Hindlimb muscle (tissue), 1 donor: Measurements from ENCODE around the gene PEPD. TPM values are rescaled to one million over a fixed set of nuclear protein-coding genes. Genes with fewer than 3 reads are reported as not detected.

Experiments used
- DNase-seq: peaks from one replicate; pipeline ENCODE4 v3.0.0-alpha.2; 2013
- polyA plus RNA-seq: library from polyadenylated mRNA; unstranded; fragments of 120-200 nt; gene quantifications from one replicate; pipeline ENCODE4 v1.2.1, GENCODE V29; 2013; ENCODE audit not compliant: insufficient read length

The PEPD gene
- polyA plus RNA-seq, 1 donor: 43.4 TPM

DNA sequence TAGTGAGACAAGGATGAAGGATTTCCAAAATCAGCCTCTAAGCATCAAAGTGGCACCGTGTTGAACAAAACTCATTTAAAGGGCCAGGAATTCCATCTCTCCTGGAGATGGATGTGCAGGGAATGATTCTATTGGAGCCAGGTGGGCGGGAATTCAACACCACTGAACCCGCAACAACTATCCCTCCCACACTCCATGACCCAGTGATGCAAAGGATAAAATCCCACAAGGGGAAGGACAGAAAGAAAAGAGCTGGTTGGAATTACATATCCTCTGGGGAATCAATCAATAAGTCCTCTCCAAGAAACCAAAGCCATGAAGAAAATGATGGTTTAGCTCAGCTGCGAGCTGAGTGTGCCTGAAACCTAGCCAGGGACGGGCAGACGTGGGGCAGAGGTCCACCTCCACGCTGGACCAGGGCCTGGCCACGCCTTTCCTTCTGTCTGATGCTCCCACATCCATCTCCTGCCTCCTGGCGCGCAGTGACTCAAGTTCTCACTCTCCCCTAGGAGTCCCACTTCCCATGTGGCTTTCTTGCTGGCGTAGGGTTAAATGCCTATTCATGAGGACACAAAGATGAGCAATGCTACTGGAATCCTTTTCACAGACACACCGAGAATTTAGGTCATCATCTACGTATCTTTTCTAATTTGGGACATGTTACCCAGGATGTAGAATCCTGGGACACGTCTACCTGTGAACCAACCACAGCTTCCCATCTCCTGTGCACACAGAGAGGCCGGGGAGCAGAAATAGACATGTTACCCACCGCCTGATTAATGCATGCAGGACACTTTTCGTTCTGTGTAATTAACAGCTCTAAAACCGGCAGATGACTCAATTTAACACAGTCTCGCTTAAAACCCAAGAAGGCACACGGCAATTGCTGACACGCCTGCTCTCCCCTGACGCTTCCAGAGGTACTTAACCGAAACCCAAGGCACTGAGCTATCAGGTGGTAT, 48.6 kb downstream of the PEPD start:
- DNase-seq: no peak

DNA sequence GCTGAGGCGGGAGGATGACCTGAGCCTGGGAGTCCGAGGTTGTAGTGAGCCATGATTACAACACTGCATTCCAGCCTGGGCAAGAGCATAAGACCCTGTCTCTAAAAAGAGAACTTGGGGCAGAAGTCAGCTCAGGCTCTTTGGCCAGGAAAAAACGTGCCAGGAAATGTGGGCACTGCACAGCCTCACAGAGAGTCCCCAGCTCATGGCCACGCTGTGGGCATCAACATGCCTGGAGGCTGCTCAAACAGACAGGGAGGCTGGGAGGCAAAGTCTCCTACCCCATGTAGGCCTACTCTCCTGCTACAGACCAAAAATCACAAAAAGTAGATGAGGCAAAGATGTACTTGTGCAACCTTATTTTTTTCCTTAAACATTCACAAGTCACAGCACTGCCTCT, 49.4 kb downstream of the PEPD start:
- no peak for DNase-seq

DNA sequence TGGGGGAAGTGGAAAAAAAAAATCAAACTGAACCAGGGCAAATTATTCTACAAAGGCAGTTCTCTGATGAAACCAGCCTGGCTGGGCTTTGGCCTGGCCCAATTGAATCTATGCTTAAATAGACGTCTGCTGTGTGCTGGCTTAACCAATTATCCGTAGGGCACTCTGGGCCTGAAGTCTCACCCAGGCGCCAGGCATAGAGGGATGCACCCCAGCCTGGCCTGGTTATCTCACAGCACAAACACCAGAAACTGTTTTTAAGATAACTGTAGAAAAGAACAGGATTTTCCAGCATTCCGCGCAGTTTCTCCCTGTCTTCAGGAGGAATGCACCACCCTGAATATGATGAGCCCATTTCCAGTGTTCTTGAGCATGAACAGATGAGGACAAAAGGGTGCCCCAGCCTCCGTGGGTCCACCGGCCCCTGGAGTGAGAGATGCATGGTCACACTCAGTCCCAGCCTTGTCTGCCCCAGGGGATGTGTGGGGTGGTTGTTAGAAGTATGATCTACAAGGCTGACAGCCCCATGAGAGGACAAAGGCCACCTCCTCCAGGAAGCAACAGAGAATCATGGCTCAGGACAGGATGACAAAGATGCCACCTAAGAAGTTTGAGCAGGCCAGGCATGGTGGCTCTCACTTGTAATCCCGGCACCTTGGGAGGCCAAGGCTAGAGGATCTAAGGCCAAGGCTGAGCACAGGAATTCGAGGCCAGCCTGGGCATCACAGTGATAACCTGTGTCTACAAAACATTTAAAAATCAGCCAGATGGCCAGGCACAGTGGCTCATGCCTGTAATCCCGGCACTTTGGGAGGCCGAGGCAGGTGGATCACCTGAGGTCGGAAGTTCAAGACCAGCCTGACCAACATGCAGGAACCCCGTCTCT, 50.2 kb downstream of the PEPD start:
- DNase-seq: no peak

DNA sequence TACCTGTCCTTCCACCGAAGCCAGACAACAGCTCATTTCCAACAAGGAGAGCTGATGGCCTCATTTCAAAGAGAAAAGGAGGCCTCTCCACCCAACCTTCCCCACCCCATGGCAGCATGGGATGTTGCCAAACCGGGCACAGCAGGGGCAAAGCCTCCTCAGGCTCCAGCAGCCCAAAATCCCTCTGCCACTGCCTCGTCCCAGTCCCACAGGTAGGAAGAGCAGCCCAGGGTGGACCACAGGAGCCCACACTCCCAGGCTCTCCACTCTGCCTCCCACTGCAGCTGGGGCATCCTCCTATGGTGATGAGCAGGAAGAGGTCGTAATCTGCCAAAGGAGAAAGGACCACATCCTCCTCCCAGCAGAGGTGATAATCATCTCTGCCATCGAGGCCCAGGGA, 50.9 kb downstream of the PEPD start:
- DNase-seq: no peak

DNA sequence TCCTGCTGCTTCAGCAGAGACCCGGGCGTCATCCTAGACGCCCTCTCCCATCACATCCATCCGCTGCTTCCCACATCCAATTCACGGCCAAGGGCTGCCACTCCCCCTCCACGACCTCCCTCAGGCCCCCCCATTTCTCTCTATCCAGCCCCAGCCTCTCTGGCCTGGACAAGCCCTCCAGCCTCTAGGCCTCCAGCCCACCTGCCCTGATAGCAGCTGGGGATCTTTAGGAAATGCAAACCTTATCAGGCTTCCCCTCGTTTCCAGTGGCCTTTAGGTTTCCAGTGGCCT, 51.6 kb downstream of the PEPD start:
- no peak for DNase-seq

DNA sequence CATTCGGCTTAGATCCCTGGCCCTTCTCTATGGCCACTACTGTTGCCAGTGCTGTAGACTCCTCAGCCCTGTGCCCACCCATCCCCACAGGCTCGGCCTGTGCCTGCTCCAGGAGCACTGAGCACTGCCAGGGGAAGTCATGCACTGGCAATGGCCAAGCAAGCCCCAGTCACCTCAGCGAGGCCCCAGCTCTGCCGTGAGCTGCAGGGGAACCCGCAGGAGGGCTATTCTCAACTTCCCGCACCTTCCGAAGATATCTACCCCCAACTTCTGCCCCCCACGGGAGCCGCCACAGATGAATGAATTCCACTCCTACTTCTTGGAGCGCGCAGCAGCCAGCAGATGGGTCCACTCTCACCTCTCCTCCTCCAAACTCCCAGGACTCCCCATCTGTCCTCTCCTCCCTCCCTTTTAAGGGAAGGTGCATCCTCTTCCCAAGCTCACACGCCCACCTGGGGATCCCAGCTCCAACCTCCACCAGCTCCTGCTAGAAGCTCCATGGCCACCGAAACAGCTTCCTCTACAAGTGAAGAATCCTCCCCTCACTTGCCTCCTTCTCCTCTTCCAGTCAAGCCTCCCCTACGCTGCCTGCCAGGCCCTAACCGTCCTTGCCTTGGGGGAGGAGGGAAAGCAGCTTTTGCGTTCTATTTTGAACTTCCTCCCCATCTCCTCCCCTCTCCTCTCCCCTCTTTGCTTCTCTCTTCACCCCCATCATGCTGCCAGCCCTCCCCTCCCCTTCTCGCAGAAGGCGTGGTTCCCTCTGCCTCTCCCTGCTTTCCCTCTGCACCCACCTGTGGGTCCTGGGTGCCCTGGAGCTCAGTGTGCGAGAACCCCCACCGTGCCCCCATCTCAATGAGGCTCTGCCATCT, 52.2 kb downstream of the PEPD start:
- DNase-seq: no peak

DNA sequence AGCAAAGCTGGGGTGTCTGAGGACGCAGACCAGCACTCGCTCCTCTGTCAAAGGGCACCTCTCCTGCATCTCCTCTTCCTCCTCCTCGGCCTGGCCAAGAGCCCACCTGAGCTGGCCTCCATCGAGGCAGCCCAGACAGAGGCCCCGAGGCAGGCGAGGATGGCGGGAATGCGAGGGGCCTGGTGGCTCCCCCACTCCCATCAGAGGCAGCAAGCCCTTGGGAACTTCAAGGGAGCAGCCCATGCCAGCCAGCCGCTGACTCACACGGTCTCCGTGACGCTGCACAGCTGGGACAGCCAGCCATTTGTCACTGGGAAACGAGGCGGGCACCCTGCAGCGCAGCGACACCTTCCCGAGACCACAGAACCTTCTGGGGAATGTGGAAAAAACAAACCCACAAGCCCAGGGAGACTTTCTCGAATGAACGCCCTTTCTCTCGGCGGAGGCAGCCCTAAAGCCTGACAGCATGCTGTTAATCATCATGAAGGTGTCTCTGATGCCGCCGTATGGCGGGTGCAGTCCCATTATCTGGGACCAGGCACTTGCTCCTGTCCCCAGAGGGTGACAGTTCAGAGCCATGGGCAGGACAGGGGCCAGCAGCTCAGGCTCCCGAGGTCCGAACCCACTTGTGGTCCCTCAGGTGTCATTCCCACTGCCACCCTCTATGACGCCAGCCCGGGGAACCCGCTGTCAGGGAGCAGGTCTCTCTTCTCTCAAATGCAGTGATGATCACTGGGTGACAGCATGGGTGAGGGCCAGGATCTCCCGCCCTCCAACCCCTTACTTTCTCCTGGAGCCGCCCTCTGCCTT, 53.0 kb downstream of the PEPD start:
- no peak for DNase-seq

DNA sequence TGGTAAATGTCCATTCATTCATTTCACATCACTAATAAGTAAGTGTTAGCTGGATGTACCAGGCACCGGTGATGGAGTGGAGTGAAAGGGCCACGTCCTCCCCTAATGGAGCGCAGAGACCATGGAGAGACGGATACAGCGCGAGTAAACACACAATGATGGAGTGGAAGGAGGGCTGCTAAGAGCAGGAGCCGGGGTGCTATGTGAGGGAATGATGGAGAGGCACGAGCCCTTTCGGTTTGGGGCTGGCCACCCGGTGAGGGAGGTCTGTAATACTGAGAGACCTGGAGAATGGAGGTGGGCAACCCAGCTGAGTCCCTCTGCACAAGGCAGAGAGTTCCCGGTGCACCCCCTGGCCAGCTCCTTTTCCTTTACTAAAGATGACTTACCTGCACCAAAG, 53.7 kb downstream of the PEPD start:
- no peak for DNase-seq

DNA sequence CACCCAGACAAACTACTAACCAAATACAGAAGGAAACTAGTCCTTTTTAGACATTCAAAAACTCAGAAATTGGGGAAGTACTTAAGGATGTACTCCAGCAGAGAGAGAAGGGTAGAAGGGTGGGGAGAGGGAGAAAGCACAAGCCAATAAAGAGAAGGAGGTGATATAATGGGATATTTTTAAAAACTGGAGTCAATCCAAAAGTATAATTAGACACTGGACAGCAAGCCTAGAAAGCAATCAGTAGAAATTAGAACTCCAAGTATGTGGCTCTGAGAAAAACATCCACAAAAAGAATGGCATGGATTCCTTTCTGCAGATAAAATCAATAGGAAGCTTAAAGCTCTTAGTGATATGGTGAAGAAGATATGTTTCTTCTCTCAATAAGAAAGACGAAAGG, 55.8 kb downstream of the PEPD start:
- DNase-seq: no peak

DNA sequence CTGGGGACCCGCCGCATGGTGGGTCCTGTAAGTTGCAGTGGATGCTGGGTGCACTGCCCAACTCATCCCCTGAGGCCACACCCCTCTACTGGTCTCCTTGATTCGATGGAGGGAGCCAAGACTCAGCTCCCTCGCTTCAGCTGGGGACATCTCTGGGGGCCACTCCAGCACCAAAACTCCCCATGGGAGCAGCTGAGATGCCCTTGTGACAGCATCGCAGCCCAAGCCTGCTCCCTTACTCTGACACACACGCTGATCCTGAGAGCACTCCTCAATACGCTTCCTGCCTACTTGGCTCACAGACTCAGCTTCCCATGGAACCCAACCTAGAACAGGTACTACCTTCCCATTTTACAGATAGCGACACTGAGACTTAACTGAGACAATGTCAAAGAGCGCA, 56.2 kb downstream of the PEPD start:
- no peak for DNase-seq

DNA sequence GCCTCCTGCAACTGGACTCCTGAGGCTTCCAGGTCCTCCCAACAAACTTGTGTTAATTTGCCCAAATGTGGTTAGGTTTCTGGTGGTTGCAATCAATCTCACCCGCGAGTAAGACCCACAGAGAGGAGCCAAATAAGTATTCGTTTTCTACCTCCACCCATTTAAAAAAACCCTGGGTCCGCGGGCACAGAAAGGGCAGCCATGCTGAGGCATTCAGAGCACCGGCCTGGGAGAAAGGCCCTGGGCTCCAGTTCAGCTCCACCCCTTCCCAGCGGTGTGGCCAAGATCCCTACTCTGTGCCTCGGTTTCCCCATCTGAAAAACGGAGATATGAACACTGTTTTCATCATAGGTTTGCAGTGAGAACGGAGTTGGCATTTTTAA, 56.9 kb downstream of the PEPD start:
- DNase-seq: no peak

DNA sequence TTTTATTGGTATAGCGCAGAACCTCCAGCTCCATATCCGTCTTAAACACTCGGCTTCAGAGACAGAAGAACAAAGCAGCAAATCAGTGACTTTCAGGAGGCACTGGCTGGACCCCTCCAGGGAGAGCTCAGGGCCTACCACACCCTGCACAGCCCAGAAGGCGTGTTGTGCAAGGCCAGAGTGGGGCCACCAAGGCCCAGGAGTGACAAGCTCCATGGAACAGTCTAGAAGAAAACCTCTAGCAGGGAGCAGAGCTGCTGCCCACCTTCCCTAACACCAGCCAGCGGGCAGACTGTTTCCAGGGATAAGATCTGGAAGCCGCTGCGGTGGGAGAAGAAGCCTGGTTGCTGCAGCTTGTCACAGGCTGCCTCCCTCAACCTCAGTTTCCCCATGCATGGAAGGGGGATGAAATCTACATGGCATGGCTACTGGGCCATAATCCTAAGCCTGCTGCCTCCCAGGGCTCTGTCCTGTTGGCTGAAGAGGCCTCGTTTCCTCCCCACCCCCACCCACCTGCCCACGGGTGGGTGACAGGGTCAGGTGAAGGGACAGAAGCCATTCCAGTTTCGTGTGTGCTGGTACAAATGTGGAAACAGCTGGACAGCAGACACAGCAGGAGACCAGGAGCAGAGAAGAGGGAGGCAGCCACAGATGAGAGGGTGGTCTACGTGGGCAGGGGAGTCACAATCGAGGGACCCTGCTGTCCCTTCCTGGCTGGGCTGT, 57.4 kb downstream of the PEPD start:
- DNase-seq: no peak

DNA sequence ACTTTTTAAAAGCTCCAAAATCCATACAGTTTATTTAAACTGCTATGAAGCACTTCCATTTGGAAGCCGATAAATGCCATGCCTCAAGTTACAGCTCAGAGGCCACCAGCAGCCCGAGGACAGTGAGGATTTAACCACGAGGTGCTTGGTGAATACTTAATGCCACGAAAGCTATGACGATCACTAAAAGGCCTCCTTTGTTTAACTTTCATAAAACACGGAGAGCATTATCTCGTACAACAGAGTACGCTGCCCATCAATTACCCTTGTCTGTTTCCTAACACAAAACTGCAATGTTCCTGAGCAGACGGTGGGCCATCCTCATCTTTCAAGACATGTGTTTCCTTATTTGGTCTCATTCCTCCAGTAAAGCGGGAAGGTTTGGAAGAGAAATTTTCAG, 58.4 kb downstream of the PEPD start:
- no peak for DNase-seq

DNA sequence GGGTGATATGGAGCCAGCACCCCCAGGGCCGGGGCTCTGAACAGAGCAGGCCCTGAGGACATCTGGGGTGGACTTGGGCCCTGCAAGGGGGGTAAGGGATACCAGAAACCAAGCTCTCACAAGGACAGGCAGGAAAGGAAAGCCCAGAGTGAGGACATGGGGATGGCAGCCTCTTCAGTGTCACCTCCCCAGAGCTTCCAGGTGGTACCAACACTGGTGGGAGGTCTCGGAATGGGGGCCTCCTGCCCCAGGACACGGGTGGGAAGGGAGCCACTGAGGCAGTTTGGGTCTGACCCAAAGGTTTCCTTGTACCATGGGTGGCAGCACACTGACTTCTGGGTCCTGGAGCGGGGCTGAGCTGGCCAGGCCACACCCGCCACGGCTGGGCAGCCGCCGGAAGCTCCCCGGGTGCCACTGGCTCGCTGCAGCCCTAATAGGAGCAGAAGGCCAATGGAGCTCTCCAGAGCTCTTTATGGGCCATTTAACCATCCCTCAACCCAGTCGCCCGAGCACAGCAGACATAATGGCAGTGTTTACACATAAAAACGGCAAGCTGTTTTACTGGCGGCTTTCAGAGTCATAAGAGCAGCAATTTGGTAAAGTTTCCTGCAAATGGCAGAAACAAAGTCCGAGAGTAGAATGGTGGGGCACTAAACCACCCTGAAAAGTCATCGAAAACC, 59.3 kb downstream of the PEPD start:
- no peak for DNase-seq

DNA sequence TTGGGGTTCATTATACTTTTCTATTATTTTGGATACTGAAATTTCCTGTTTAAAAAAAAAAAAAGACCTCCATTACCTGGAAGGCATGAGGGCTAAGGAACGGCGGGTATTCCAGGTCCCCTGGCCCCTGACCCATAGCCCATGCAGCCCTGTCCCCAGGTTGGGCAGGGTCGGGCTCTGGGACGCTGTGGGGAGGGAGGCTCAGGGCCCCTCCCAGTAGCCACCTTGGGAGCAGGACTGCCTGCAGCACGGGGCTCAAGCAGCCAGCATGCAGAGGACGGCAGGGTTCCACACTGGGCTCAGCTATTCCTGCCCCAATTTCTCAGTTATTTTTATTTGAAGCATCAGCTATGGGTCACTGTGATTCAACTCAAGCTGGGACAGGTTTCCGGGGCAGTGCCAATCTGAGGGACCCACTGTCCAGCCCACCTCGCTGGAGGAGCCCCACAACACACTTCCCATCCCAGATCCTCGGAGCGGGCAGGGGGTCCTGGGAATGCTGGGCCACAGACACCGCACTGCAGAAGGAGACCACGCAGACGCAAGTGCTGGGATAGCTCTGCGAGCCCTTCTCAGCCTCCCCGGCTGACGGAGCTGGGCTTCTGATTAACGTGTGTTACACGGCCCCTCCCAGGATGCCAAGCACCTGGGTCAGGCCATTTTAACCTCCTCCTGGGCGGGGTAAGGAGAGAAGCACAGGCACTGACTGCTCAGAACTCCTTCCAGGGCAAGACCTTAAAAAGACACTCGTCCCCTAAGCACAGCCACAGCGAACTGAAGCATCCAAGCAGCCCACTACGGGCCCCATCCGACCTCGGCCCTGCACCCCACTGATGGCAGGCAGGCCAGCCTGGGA, 60.1 kb downstream of the PEPD start:
- no peak for DNase-seq

DNA sequence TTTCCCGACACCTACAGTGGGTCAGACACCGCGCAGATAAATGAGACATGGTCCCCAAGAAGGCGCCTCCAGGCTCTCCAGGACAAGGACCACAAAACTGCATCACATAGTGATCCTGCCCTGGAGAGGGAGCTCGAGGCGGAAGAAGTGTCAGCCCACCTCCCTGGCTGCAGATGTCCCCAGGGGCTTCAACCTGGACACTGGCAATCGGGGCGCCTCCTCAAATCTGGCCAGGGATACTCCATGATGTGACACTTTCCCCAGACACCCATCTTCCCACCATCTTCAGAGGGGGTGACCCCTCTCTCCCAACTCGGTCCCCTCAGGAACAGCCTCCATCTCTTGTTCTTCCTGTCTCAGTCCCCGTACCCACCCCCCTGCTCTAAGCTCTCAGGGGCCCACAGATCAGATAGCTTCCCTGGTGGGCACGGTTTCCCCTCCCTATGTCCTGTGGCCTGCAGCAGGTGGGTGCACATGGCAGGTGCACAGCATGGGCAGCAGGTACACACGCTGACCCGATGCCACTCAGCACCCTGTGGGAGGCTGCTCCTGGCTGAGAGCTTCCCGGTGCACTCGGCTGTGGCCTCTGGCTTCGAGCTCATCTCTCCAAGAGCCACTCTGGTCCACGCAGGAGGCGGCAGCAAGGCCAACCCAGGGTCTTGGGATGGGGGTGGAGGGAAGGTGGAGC, 61.2 kb downstream of the PEPD start:
- no peak for DNase-seq

DNA sequence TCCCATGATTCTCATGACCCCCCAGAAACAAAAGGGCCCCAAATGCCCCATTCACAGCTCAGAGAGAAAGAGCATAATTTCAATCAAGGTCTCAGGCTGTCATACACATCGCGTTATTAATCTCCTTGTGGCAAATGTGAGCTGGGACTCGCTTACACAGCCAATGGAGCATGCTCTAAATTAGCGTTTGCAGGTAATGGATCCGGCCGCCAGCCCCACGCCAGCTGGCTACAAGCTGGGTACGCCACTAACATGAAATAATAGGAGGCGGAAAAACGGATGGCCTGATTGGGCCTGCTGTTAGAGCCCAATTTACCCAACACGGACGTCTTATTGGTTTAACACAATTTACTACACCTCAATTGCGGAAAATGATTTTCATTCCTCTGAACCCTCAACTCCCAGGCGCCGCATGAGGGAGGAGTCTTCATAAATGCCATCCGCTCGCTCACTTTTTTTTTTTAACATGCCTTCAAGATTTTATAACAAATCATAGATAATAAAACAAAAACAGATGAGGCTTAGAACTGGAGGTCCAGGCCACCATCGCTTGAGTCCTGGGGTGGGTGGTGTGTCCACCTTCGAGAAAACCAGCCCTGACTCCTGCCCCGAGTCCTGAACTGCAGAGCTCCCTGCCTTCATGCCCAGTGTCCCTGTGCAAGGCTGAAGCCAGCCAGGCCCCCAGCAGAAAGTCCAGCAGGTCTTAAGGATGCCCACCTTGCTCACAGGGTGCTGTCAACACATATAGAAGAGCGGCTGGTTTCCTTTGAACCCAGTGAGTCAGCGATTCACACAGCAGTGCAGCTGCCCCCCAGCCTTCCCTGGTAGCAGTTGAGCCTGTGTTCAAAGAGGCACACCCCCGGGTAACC, 62.1 kb downstream of the PEPD start:
- DNase-seq: no peak

DNA sequence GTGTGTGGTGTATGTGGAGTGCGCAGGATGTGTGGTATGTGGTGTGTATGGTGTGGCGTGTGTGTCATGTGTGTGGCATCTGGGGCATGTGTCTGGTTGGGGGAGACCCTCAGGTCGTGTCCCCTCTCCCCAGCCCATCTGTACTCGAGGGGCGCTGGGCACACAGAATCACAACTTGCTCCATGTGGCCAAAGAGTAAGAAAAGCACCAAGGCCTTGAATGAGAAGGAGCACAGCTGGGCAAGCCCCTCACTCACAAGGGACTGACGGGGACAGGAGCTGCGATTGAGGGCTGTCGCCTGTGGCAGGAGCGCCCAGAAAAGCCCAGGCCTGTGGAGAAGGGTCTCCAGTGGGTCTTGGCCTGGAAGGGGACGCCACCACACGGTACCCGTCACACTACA, 62.8 kb downstream of the PEPD start:
- no peak for DNase-seq
